OCI-LY7 (cell line): ENCODE results near the gene C22orf23.

Source experiments
- CTCF ChIP-seq: fragments of 200-600 bp; sonication (generic); conservative IDR thresholded peaks from 2 replicates; pipeline ENCODE4 v1.5.1; 2014; ENCODE audit warnings: mild to moderate bottlenecking, antibody characterized with exemption, low read length, moderate library complexity, mixed read lengths
- EZH2phosphoT487 ChIP-seq: fragments of 200-600 bp; sonication (generic); IDR thresholded peaks from 2 replicates; pipeline ENCODE4 v1.6.1; 2018; ENCODE audit warnings: low read depth, borderline replicate concordance, mild to moderate bottlenecking, mixed run types, antibody characterized with exemption, low read length, moderate library complexity, mixed read lengths

GRCh38 chr22:37904572-37905533 is 48.5 kb downstream of the C22orf23 start:
- TF ChIP-seq CTCF: no peak
- no peak for TF ChIP-seq EZH2phosphoT487
